ENCODE results near the gene RWDD4. TPM values are rescaled to one million over a fixed set of nuclear protein-coding genes. Genes with fewer than 3 reads are reported as not detected.

RWDD4 gene
- total RNA-seq (2021) (29.4 and 33.8 TPM in 2 replicates), Bru-seq, nascent RNA (percentile 75 among the genes with signal in this experiment), BruChase-seq, experiment 1, labeled RNA remaining after a 2-hour chase (percentile 74 among the genes with signal in this experiment), BruChase-seq, experiment 2, labeled RNA remaining after a 6-hour chase (percentile 80 among the genes with signal in this experiment)
- long read RNA-seq, transcript RWDD4-202 (7 exons, 2,590 nt) = major isoform, 57 of 68 reads
- long read RNA-seq, partial matches to known transcripts = 0 of 68 reads
- long read RNA-seq, other reads (novel, unspliced or antisense) = 11 of 68 reads

- no peaks in the 10 kb centered on the region for H3K9me3 ChIP-seq (ENCODE audit: low read depth, low read length, poor library complexity, severe bottlenecking)
- no TSS peak for BruUV-seq (replicated peaks)
- TF ChIP-seq CTCF (conservative IDR thresholded peaks at IDR 0.05; ENCODE audit: low read depth, low read length) (no peak), EZH2 (IDR thresholded peaks at IDR 0.05; ENCODE audit: borderline replicate concordance, low read depth, low read length, poor library complexity, severe bottlenecking) (no peak)
- H3K27me3 ChIP-seq (replicated peaks; ENCODE audit: insufficient read depth, low read depth, low read length, poor library complexity) = no peaks in the 10 kb centered on the region
- intact Hi-C loops (cut with micrococcal nuclease; ENCODE audit: unreplicated experiment) = loop anchor here (1.0 to 5.0 kb wide), 2 partner anchors 154 to 187 kb away; partner anchors contain the start of gene ING2
- POLR2A ChIA-PET (ENCODE audit: low non-redundant PET) = no interaction called here
- DNase-seq (ENCODE audit: low spot score) = peak; percentile 99
- peak within 1 kb of the TSS; percentile 91 for H3K4me3 ChIP-seq (ENCODE audit: low read depth, low read length, poor library complexity, severe bottlenecking)
- H3K27ac ChIP-seq (ENCODE audit: low read depth, low read length, poor library complexity, severe bottlenecking) = peak within 1 kb of the TSS; percentile 88
- H3K36me3 ChIP-seq (ENCODE audit: insufficient read depth, low read length, poor library complexity, severe bottlenecking) = no peaks in the 10 kb centered on the region
- CTCF ChIA-PET = interaction anchor here (0.5 kb wide), 1 partner anchor 403 kb away, joined by 4 read pairs; no protein-coding TSS in a partner anchor
- peaks cover 14% of the 10 kb centered on the region for H3K4me1 ChIP-seq (ENCODE audit: insufficient read depth, low read length, poor library complexity, severe bottlenecking)
Observed at GRCh38 chr4:183659029-183659871, at the start of gene RWDD4, which contains the start of gene TRAPPC11. Gene RWDD4, minus strand, starts transcription at chr4:183659185. Its CDS starts 233 bp downstream, at chr4:183658952. Gene TRAPPC11, plus strand, starts transcription at chr4:183659293. Its CDS starts 4,575 bp downstream, at chr4:183663868.

DNA sequence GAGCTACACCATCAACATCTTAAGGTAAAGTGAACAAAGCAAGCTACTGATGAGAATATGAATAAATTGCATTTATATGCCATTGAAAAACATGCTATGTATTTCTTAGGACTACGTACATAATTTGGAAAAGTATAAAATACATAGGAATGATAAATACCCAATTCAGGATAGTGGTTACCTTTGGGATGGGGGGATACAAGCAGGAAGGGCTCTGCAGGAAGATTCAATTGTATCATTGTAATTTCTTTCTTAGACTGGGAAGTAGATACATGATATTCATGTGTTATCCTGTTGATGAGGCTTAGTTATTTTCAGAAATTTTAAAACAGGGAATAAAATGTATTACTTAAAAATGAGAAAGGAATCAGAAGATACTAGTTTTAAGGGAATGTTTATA, 43.5 kb upstream of the RWDD4 start:
- Histone ChIP-seq H3K4me1 (ENCODE audit: insufficient read depth, low read length, poor library complexity, severe bottlenecking) (no peaks in the 10 kb centered on the region), H3K36me3 (ENCODE audit: insufficient read depth, low read length, poor library complexity, severe bottlenecking) (peaks cover 59% of the 10 kb centered on the region), H3K27ac (ENCODE audit: low read depth, low read length, poor library complexity, severe bottlenecking) (no peak overlapping the region), H3K27me3 (replicated peaks; ENCODE audit: insufficient read depth, low read depth, low read length, poor library complexity) (no peaks in the 10 kb centered on the region), H3K9me3 (ENCODE audit: low read depth, low read length, poor library complexity, severe bottlenecking) (no peaks in the 10 kb centered on the region), H3K4me3 (ENCODE audit: low read depth, low read length, poor library complexity, severe bottlenecking) (no peak overlapping the region)
- no peak for DNase-seq (ENCODE audit: low spot score)
- BruUV-seq (replicated peaks) = no TSS peak
- CTCF ChIA-PET = no interaction called here
- POLR2A ChIA-PET (ENCODE audit: low non-redundant PET) = no interaction called here
- TF ChIP-seq EZH2 (IDR thresholded peaks at IDR 0.05; ENCODE audit: borderline replicate concordance, low read depth, low read length, poor library complexity, severe bottlenecking) (no peak), CTCF (conservative IDR thresholded peaks at IDR 0.05; ENCODE audit: low read depth, low read length) (no peak)
- intact Hi-C loops (cut with micrococcal nuclease; ENCODE audit: unreplicated experiment) = no loop called here

DNA sequence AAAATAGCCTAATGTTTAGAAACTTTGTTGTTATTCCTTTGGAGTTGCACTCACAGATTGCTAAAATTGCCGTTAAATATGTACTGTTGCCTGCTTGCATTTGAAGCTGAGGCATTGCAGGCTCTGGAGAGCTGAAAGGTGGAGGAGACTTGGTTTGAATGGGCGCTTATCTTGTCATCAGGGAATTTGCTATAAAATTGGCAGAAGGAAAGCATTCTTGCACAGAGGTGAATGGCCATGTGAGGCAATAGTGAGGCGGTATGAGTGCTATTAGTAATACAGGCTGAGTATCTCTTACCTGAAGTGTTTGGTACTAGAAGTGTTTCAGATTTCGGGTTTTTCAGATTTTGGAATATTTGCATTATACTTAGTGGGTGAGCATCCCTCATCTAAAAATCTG, 41.4 kb upstream of the RWDD4 start:
- POLR2A ChIA-PET (ENCODE audit: low non-redundant PET) = no interaction called here
- TF ChIP-seq EZH2 (IDR thresholded peaks at IDR 0.05; ENCODE audit: borderline replicate concordance, low read depth, low read length, poor library complexity, severe bottlenecking) (no peak), CTCF (conservative IDR thresholded peaks at IDR 0.05; ENCODE audit: low read depth, low read length) (no peak)
- no peaks in the 10 kb centered on the region for H3K9me3 ChIP-seq (ENCODE audit: low read depth, low read length, poor library complexity, severe bottlenecking)
- no peaks in the 10 kb centered on the region for H3K4me1 ChIP-seq (ENCODE audit: insufficient read depth, low read length, poor library complexity, severe bottlenecking)
- H3K36me3 ChIP-seq (ENCODE audit: insufficient read depth, low read length, poor library complexity, severe bottlenecking) = peaks cover 70% of the 10 kb centered on the region
- CTCF ChIA-PET = no interaction called here
- DNase-seq (ENCODE audit: low spot score) = no peak
- intact Hi-C loops (cut with micrococcal nuclease; ENCODE audit: unreplicated experiment) = no loop called here
- H3K27me3 ChIP-seq (replicated peaks; ENCODE audit: insufficient read depth, low read depth, low read length, poor library complexity) = no peaks in the 10 kb centered on the region
- no peak overlapping the region for H3K4me3 ChIP-seq (ENCODE audit: low read depth, low read length, poor library complexity, severe bottlenecking)
- no TSS peak for BruUV-seq (replicated peaks)
- H3K27ac ChIP-seq (ENCODE audit: low read depth, low read length, poor library complexity, severe bottlenecking) = no peak overlapping the region

All from A673 (cell line).